ENCODE measurements around the gene UQCC5. TPM values are rescaled to one million over a fixed set of nuclear protein-coding genes. Genes with fewer than 3 reads are reported as not detected.

Gene UQCC5
- total RNA-seq, 2 donors from 2014 or later = 7.4 to 8.9 TPM

DNA sequence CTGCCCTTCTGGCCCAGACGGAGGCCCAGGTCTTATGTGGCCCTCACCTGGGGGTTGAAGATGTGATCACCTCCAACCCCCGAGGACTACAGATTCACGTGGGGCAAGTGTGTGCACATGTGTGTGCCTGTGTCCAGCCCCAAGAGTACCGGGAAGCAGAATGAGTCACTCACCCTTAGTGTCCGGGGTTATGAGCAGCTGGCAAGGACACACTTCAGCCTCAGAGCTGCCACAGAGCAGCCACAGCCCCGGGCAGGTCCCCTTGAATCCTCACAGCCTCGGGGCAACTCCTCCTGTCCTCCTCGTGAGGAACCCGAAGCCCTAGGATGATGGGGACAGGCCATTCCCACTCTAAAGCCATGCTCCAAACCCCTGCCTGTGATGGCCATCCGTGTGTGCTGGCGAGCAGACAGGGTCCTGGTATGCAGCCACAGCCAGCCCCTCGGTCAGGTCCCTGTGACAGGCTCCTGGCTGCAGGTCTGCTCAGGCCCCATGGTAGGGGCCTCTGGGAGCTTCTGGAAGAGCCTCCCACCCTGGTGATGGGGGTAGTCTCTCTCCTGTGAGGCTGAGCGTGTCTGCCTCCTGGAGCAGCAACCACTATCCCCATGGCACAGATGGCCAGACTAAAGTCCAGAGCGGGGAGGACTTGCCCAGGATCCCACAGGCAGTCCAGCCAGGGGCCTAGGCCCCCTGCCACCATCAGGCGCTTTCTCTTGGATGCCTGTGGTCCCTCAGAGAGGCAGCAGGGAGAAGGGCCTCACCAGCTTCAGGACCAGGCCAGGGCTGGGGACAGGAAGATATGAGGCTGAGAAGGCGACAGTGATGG is 40.4 kb upstream of the UQCC5 start:
- Mint-ChIP-seq H3K27ac (no peak overlapping the region), H3K9me3 (no peaks in the 10 kb centered on the region), H3K4me1 (ENCODE audit: low read depth) (peaks cover 11% of the 10 kb centered on the region), H3K4me3 (no peak overlapping the region), H3K36me3 (ENCODE audit: insufficient read depth in 2 of 2) (no peaks in the 10 kb centered on the region), H3K27me3 (ENCODE audit: low read depth) (no peaks in the 10 kb centered on the region)
- ATAC-seq (replicated peaks in 1 of 2) (no peak), DNase-seq (no peak)

DNA sequence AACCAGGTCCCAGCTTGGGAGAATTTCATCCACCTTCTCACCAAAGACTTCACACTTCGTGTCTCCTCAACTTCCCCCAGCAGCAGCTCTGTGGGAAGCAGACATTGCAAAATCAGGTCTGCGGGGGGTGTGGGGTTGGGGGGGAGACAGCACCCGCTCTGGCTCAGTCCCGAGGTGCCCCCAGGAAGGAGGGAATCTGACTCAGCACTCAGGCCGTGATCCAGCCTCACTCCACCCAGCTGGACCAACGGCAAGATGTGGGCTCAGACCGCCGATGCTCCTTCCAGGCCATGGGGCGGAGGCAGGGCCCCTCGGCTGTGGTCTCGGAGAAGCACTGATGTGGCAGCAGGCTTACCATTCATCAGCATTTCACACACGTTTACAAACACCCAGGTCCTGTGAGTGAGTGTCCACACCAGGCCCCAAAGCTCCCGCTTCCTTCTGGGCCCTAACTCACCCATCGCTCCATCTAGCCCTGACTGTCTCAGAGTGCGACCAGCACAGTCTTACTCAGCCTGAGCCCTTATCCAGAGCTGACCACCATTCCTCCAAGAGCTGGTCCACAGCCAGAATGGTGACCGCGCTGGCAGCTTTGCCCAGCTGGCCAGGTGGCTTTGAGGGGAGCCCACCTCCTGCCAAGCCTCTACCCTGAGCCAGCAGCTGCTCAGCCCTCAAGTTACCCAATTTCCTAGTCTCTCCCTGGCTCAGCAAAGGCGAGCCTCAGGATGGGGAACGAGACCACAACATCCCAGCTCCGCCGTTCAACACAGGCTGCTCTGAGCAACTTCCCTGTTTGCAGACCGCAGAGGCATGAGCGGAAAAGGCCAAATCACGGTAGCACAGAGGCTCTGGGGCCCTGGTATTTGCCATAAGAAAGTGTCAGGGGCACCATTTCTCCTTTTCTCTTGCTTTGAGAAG is 38.0 kb upstream of the UQCC5 start:
- no peaks in the 10 kb centered on the region for H3K27me3 Mint-ChIP-seq (ENCODE audit: low read depth)
- H3K4me1 Mint-ChIP-seq (ENCODE audit: low read depth) = peaks cover 11% of the 10 kb centered on the region
- H3K4me3 Mint-ChIP-seq = no peak overlapping the region
- H3K27ac Mint-ChIP-seq = no peak overlapping the region
- no peak for ATAC-seq (replicated peaks in 1 of 2)
- H3K36me3 Mint-ChIP-seq (ENCODE audit: insufficient read depth in 2 of 2) = no peaks in the 10 kb centered on the region
- no peak for DNase-seq
- no peaks in the 10 kb centered on the region for H3K9me3 Mint-ChIP-seq

GRCh38 chr3:52501046-52501445 is 35.4 kb upstream of the UQCC5 start:
- H3K4me1 Mint-ChIP-seq (ENCODE audit: low read depth) = peaks cover 6% of the 10 kb centered on the region
- H3K9me3 Mint-ChIP-seq = no peaks in the 10 kb centered on the region
- no peak overlapping the region for H3K4me3 Mint-ChIP-seq
- no peak overlapping the region for H3K27ac Mint-ChIP-seq
- ATAC-seq (replicated peaks in 1 of 2) (no peak), DNase-seq (no peak)
- H3K36me3 Mint-ChIP-seq (ENCODE audit: insufficient read depth in 2 of 2) = no peaks in the 10 kb centered on the region
- H3K27me3 Mint-ChIP-seq (ENCODE audit: low read depth) = no peaks in the 10 kb centered on the region

DNA sequence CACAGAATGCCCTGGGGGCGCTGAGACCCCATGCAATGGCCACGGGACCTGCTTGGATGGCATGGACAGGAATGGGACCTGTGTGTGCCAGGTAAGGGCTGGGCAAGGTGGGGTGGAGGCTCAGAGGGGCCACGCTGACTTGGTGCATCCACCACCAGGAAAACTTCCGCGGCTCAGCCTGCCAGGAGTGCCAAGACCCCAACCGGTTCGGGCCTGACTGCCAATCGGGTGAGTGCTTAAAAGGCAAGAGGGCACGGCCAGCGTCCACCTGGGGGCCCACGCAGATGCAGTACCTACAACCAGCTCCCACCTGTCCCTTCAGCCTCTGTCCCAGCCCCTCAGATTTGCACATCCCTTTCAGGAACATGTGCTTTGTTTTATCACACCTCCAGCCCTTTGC is 34.4 kb upstream of the UQCC5 start:
- H3K4me3 Mint-ChIP-seq = no peak overlapping the region
- H3K27me3 Mint-ChIP-seq (ENCODE audit: low read depth) = no peaks in the 10 kb centered on the region
- ATAC-seq (replicated peaks in 1 of 2) = no peak
- no peaks in the 10 kb centered on the region for H3K9me3 Mint-ChIP-seq
- H3K36me3 Mint-ChIP-seq (ENCODE audit: insufficient read depth in 2 of 2) = no peaks in the 10 kb centered on the region
- no peak overlapping the region for H3K27ac Mint-ChIP-seq
- no peak for DNase-seq
- peaks cover 6% of the 10 kb centered on the region for H3K4me1 Mint-ChIP-seq (ENCODE audit: low read depth)

DNA sequence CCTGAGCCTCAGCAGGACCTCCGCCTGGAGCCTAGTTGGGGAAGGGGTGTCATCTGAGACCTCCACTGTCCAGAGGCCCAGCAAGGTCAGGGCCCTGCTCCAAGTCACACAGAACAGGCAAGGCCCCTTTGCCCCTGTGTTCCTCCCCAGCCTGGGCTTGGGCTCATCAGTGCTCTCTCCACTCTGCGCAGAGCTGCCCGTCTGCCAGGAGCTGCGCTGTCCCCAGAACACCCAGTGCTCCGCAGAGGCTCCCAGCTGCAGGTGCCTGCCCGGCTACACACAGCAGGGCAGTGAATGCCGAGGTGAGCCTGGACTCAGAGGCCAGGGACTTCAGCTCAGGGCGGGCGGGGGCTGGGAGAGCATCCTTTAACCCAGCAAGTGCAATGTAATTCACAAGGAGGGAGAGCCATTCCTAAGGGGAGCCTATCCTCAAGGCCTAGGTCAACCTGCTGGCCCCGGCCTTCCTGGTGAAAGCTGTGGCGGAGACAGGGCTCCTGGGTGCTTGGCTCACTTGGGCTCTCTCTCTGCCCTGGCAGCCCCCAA is 33.5 kb upstream of the UQCC5 start:
- Mint-ChIP-seq H3K9me3 (no peaks in the 10 kb centered on the region), H3K4me3 (no peak overlapping the region), H3K27ac (no peak overlapping the region), H3K4me1 (ENCODE audit: low read depth) (peaks cover 6% of the 10 kb centered on the region), H3K27me3 (ENCODE audit: low read depth) (no peaks in the 10 kb centered on the region), H3K36me3 (ENCODE audit: insufficient read depth in 2 of 2) (no peaks in the 10 kb centered on the region)
- ATAC-seq (replicated peaks in 1 of 2) = no peak
- no peak for DNase-seq

DNA sequence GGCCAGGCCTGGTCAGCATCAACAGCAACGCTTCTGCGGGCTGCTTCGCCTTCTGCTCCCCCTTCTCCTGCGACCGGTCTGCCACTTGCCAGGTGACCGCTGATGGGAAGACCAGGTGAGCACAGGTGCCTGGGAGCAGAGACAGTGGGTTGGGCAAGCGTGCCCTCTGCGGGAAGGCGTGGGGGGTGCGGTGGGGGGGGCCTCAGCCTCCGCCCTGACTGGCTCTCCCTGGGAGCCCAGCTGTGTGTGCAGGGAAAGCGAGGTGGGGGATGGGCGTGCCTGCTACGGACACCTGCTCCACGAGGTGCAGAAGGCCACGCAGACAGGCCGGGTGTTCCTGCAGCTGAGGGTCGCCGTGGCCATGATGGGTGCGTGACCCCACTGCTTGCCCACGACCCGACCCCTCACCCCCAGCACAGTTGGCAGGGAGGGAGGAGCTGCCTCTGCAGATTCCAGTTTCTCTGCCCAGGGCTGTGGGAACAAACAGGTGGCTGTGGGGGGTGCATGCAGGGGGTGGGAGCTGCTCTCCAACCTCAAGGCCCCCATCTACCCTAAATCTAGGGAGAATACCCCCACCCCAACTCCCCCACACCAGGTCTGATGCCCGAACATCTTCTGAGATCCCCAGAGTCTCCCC is 32.5 kb upstream of the UQCC5 start:
- Mint-ChIP-seq H3K36me3 (ENCODE audit: insufficient read depth in 2 of 2) (no peaks in the 10 kb centered on the region), H3K27me3 (ENCODE audit: low read depth) (no peaks in the 10 kb centered on the region), H3K4me3 (no peak overlapping the region), H3K9me3 (no peaks in the 10 kb centered on the region), H3K27ac (no peak overlapping the region), H3K4me1 (ENCODE audit: low read depth) (peaks cover under 1% of the 10 kb centered on the region)
- DNase-seq (no peak), ATAC-seq (replicated peaks in 1 of 2) (no peak)

DNA sequence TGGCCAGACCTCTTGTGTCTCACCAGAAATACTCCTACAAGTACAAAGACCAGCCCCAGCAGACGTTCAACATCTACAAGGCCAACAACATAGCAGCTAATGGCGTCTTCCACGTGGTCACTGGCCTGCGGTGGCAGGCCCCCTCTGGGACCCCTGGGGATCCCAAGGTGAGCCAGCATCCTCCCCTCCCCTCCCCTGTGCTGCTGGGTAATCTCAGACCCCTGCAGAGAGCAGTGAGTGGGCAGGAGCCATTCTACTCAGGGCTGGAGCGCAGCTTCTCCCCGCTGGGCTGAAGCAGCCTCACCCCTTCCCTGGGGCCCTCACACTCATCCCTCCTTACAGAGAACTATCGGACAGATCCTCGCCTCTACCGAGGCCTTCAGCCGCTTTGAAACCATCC is 31.4 kb upstream of the UQCC5 start:
- Mint-ChIP-seq H3K4me1 (ENCODE audit: low read depth) (no peaks in the 10 kb centered on the region), H3K27me3 (ENCODE audit: low read depth) (no peaks in the 10 kb centered on the region), H3K4me3 (no peak overlapping the region), H3K36me3 (ENCODE audit: insufficient read depth in 2 of 2) (no peaks in the 10 kb centered on the region), H3K27ac (no peak overlapping the region), H3K9me3 (no peaks in the 10 kb centered on the region)
- ATAC-seq (replicated peaks in 1 of 2) (no peak), DNase-seq (no peak)

DNA sequence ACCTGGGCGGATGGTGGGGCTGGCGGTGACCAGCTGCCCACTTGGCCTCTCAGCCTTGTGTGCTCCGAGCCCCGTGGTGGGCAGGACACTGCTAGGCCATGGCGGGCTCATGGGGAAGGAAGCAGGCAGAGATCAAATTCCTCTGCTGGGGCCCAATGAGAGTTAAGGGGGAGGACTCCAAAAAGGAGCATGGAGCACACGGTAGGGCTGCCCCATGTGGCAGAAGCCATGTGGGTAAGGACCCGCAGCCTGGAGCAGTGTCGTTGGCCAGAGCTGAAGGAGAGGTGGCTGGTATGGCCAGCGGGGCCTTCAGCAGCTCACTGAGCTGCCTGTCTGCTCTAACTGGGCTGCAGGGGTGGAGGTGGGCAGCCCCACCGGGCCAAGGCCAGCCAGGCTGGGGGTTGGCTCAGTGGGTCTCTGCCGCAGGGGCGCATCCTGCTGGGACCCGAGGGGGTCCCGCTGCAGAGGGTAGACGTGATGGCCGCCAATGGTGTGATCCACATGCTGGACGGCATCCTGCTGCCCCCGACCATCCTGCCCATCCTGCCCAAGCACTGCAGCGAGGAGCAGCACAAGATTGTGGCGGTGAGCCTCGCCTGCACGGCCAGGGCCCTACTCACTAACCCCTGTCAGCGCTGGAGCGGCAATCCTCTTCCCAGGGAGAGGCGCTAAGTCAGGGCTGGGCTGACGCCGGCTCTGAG is 30.0 kb upstream of the UQCC5 start:
- no peak for DNase-seq
- H3K27ac Mint-ChIP-seq = no peak overlapping the region
- no peaks in the 10 kb centered on the region for H3K9me3 Mint-ChIP-seq
- H3K4me3 Mint-ChIP-seq = no peak overlapping the region
- no peaks in the 10 kb centered on the region for H3K36me3 Mint-ChIP-seq (ENCODE audit: insufficient read depth in 2 of 2)
- ATAC-seq (replicated peaks in 1 of 2) = no peak
- no peaks in the 10 kb centered on the region for H3K4me1 Mint-ChIP-seq (ENCODE audit: low read depth)
- no peaks in the 10 kb centered on the region for H3K27me3 Mint-ChIP-seq (ENCODE audit: low read depth)

DNA sequence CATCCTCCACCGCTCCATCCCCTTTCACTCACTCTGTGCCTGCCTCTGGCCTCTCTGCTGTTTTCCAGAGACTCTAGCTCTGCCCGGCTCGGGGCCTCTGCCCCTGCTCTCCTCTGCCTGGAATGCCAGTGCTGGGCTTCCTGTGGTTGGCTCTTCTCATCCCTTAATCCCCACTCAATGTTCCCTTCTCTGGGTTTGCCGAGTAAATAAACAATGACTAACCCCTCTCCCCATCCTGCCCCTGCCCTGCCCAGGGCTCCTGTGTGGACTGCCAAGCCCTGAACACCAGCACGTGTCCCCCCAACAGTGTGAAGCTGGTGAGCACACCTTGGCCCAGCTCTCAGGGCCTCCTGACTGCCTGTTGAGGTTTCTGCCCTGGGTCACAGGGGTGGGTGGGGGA is 29.0 kb upstream of the UQCC5 start:
- no peaks in the 10 kb centered on the region for H3K4me1 Mint-ChIP-seq (ENCODE audit: low read depth)
- no peaks in the 10 kb centered on the region for H3K27me3 Mint-ChIP-seq (ENCODE audit: low read depth)
- no peak overlapping the region for H3K27ac Mint-ChIP-seq
- no peak overlapping the region for H3K4me3 Mint-ChIP-seq
- ATAC-seq (replicated peaks in 1 of 2) (no peak), DNase-seq (no peak)
- no peaks in the 10 kb centered on the region for H3K9me3 Mint-ChIP-seq
- H3K36me3 Mint-ChIP-seq (ENCODE audit: insufficient read depth in 2 of 2) = no peaks in the 10 kb centered on the region

DNA sequence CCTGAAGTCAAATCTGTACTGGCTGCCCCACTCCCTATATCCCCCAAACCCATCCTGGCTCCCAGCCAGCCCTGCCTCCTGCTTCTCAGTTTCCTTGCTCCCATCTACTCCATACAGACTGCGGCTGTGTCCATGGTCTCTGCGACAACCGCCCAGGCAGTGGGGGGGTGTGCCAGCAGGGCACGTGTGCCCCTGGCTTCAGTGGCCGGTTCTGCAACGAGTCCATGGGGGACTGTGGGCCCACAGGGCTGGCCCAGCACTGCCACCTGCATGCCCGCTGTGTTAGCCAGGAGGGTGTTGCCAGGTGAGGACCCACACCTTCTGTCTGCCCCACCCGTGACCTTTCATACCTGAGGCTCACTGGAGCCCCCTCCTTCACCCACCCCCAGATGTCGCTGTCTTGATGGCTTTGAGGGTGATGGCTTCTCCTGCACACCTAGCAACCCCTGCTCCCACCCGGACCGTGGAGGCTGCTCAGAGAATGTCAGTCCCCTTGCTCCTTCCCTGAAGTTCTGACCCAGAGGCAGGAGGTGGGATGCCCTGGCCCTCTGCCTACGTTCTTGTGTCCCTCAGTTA is 26.6 kb upstream of the UQCC5 start:
- Mint-ChIP-seq H3K9me3 (no peaks in the 10 kb centered on the region), H3K27ac (no peak overlapping the region), H3K36me3 (ENCODE audit: insufficient read depth in 2 of 2) (no peaks in the 10 kb centered on the region), H3K4me3 (no peak overlapping the region), H3K27me3 (ENCODE audit: low read depth) (no peaks in the 10 kb centered on the region), H3K4me1 (ENCODE audit: low read depth) (no peaks in the 10 kb centered on the region)
- ATAC-seq (replicated peaks in 1 of 2) = no peak
- DNase-seq = no peak

GRCh38 chr3:52511509-52511908 is 24.9 kb upstream of the UQCC5 start:
- Mint-ChIP-seq H3K27me3 (ENCODE audit: low read depth) (no peaks in the 10 kb centered on the region), H3K4me3 (no peak overlapping the region), H3K9me3 (no peaks in the 10 kb centered on the region), H3K4me1 (ENCODE audit: low read depth) (no peaks in the 10 kb centered on the region), H3K27ac (no peak overlapping the region), H3K36me3 (ENCODE audit: insufficient read depth in 2 of 2) (no peaks in the 10 kb centered on the region)
- DNase-seq (no peak), ATAC-seq (replicated peaks in 1 of 2) (no peak)

- H3K9me3 Mint-ChIP-seq = no peaks in the 10 kb centered on the region
- no peak overlapping the region for H3K27ac Mint-ChIP-seq
- no peaks in the 10 kb centered on the region for H3K36me3 Mint-ChIP-seq (ENCODE audit: insufficient read depth in 2 of 2)
- H3K4me3 Mint-ChIP-seq = no peak overlapping the region
- no peaks in the 10 kb centered on the region for H3K27me3 Mint-ChIP-seq (ENCODE audit: low read depth)
- ATAC-seq (replicated peaks in 1 of 2) (no peak), DNase-seq (no peak)
- no peaks in the 10 kb centered on the region for H3K4me1 Mint-ChIP-seq (ENCODE audit: low read depth)
Observed at GRCh38 chr3:52512105-52512504, 24.3 kb upstream of the UQCC5 start.
